Stomach (tissue), 4 donors: ENCODE data around the gene EYA2.

Experiments used
- EP300 ChIP-seq: sonication (generic); formaldehyde crosslinking; IDR thresholded peaks from one replicate; pipeline ENCODE4 v1.6.1; 2017; ENCODE audit warnings: antibody characterized with exemption
- POLR2A ChIP-seq, 4 donors: fragments of 450-650 bp; IDR thresholded peaks; one replicate each; pipeline ENCODE4 v1.6.1; 2016; ENCODE audit warnings: antibody characterized with exemption in 4 of 4, control low read depth in 2 of 4, mild to moderate bottlenecking in 1 of 4, moderate library complexity in 1 of 4
- POLR2AphosphoS5 ChIP-seq, 3 donors: sonication (generic); formaldehyde crosslinking; IDR thresholded peaks; one replicate each; pipeline ENCODE4 v1.6.1; 2016; ENCODE audit warnings: antibody characterized with exemption in 3 of 3

- TF ChIP-seq POLR2A (IDR thresholded peaks at IDR 0.05), result no peak
- TF ChIP-seq POLR2AphosphoS5 (IDR thresholded peaks at IDR 0.05), result no peak
- TF ChIP-seq EP300, result no peak
Observed at GRCh38 chr20:47021850-47022249, 127.2 kb downstream of the EYA2 start.
